HEK293T (cell line): ENCODE data around the gene NLRP1.

Source experiments
- CTCF ChIA-PET: fragments of 350-600 bp; formaldehyde crosslinking; extraction: SDS; loops from one replicate; lab custom pipeline; 2021; ENCODE audit warnings: antibody characterized with exemption, inconsistent platforms; lab: Yijun Ruan, JAX
- POLR2A ChIA-PET: fragments of 350-600 bp; formaldehyde crosslinking; extraction: SDS; loops from one replicate; lab custom pipeline; 2020; ENCODE audit warnings: antibody characterized with exemption, inconsistent platforms; lab: Yijun Ruan, JAX
- DNase-seq: peaks from one replicate; pipeline ENCODE4 v3.0.0; 2012; ENCODE audit warnings: mixed read lengths; ENCODE audit errors: extremely low spot score
- ARNT ChIP-seq: fragments of 450-650 bp; IDR thresholded peaks from 2 replicates; pipeline ENCODE4 v1.6.1; 2017; ENCODE audit warnings: mild to moderate bottlenecking
- BHLHE40 ChIP-seq: fragments of 450-650 bp; IDR thresholded peaks from 2 replicates; pipeline ENCODE4 v1.6.1; 2016; ENCODE audit warnings: mild to moderate bottlenecking, moderate library complexity, borderline replicate concordance
- CTBP1 ChIP-seq: fragments of 450-650 bp; IDR thresholded peaks from 2 replicates; pipeline ENCODE4 v1.6.1; 2016; ENCODE audit warnings: borderline replicate concordance
- ELF4 ChIP-seq: fragments of 450-650 bp; IDR thresholded peaks from 2 replicates; pipeline ENCODE4 v1.6.1; 2017; ENCODE audit warnings: antibody characterized with exemption
- FOXA1 ChIP-seq: fragments of 450-650 bp; IDR thresholded peaks from 2 replicates; pipeline ENCODE4 v1.6.1; 2016; ENCODE audit warnings: mild to moderate bottlenecking
- FOXK2 ChIP-seq: fragments of 450-650 bp; IDR thresholded peaks from 2 replicates; pipeline ENCODE4 v1.6.1; 2016; ENCODE audit warnings: mild to moderate bottlenecking
- FOXM1 ChIP-seq: fragments of 450-650 bp; IDR thresholded peaks from 2 replicates; pipeline ENCODE4 v1.6.1; 2017; ENCODE audit warnings: mild to moderate bottlenecking, borderline replicate concordance
- HDGF ChIP-seq: fragments of 450-650 bp; IDR thresholded peaks from 2 replicates; pipeline ENCODE4 v1.6.1; 2017; ENCODE audit warnings: antibody characterized with exemption, borderline replicate concordance
- L3MBTL2 ChIP-seq: fragments of 450-650 bp; conservative IDR thresholded peaks from 2 replicates; pipeline ENCODE4 v1.6.1; 2016; ENCODE audit warnings: mild to moderate bottlenecking
- LEF1 ChIP-seq: fragments of 450-650 bp; IDR thresholded peaks from 2 replicates; pipeline ENCODE4 v1.6.1; 2017; ENCODE audit warnings: mild to moderate bottlenecking, borderline replicate concordance
- NFRKB ChIP-seq: fragments of 450-650 bp; IDR thresholded peaks from 2 replicates; pipeline ENCODE4 v1.6.1; 2016; ENCODE audit warnings: mild to moderate bottlenecking, moderate library complexity
- PKNOX1 ChIP-seq: fragments of 450-650 bp; IDR thresholded peaks from 2 replicates; pipeline ENCODE4 v1.6.1; 2016
- SP1 ChIP-seq: fragments of 450-650 bp; IDR thresholded peaks from 2 replicates; pipeline ENCODE4 v1.6.1; 2017
- SUZ12 ChIP-seq: fragments of 450-650 bp; IDR thresholded peaks from 2 replicates; pipeline ENCODE4 v1.6.1; 2016; ENCODE audit warnings: mild to moderate bottlenecking
- TARDBP ChIP-seq: fragments of 450-650 bp; IDR thresholded peaks from 2 replicates; pipeline ENCODE4 v1.6.1; 2016
- ZNF384 ChIP-seq: fragments of 450-650 bp; IDR thresholded peaks from 2 replicates; pipeline ENCODE4 v1.6.1; 2016

The NLRP1 gene

GRCh38 chr17:5557485-5557884, 26.8 kb downstream of the NLRP1 start:
- POLR2A ChIA-PET = no interaction called here
- TF ChIP-seq L3MBTL2 (no peak), PKNOX1 (no peak), SUZ12 (no peak), FOXM1 (no peak), SP1 (no peak), ZNF384 (no peak), LEF1 (no peak), CTBP1 (no peak), HDGF (no peak)
- CTCF ChIA-PET = no interaction called here
- peak; percentile 2 for DNase-seq

- CTCF ChIA-PET = no interaction called here
- TF ChIP-seq CTBP1 (no peak), TARDBP (no peak), SUZ12 (no peak), FOXK2 (no peak), L3MBTL2 (no peak), ELF4 (no peak), FOXM1 (no peak), SP1 (no peak), PKNOX1 (no peak), NFRKB (no peak), ZNF384 (no peak), LEF1 (no peak), FOXA1 (no peak), HDGF (no peak), ARNT (no peak), BHLHE40 (no peak)
- peak; percentile 5 for DNase-seq
- POLR2A ChIA-PET = no interaction called here
Measured at GRCh38 chr17:5555254-5555653, 29.1 kb downstream of the NLRP1 start.

GRCh38 chr17:5553479-5553878, 30.8 kb downstream of the NLRP1 start:
- CTCF ChIA-PET = no interaction called here
- POLR2A ChIA-PET = no interaction called here
- TF ChIP-seq SUZ12 (no peak), PKNOX1 (no peak), ARNT (no peak), HDGF (no peak), ZNF384 (no peak), LEF1 (no peak), FOXM1 (no peak), NFRKB (no peak), TARDBP (no peak), BHLHE40 (no peak), SP1 (no peak), FOXK2 (no peak), L3MBTL2 (no peak), ELF4 (no peak), CTBP1 (no peak), FOXA1 (no peak)
- peak; percentile 3 for DNase-seq

- no peak for TF ChIP-seq BHLHE40
- TF ChIP-seq CTBP1 = no peak
- TF ChIP-seq ZNF384 = no peak
- no peak for TF ChIP-seq FOXK2
- TF ChIP-seq TARDBP = no peak
- TF ChIP-seq FOXA1 = no peak
- no peak for TF ChIP-seq NFRKB
- TF ChIP-seq PKNOX1 = no peak
- TF ChIP-seq L3MBTL2 = no peak
- TF ChIP-seq ARNT = no peak
- no peak for TF ChIP-seq LEF1
- TF ChIP-seq FOXM1 = no peak
- POLR2A ChIA-PET = no interaction called here
- CTCF ChIA-PET = no interaction called here
- no peak for DNase-seq
Measured at GRCh38 chr17:5552841-5553240, 31.5 kb downstream of the NLRP1 start.

GRCh38 chr17:5545051-5545987, 39.0 kb downstream of the NLRP1 start:
- ChIA-PET CTCF (no interaction called here), POLR2A (no interaction called here)
- TF ChIP-seq TARDBP = no peak
- no peak for TF ChIP-seq HDGF
- TF ChIP-seq SUZ12 = no peak
- no peak for TF ChIP-seq LEF1
- no peak for TF ChIP-seq PKNOX1
- TF ChIP-seq CTBP1 = no peak
- TF ChIP-seq L3MBTL2 = no peak
- TF ChIP-seq NFRKB = no peak
- no peak for TF ChIP-seq FOXK2
- no peak for TF ChIP-seq FOXM1
- no peak for TF ChIP-seq ELF4
- peak; percentile 4 for DNase-seq
